GM12873 (cell line): ENCODE data around the gene GOLGB1.

Source experiments
- TF ChIP-seq, protein P1 (sequence below): IDR thresholded peaks from 2 replicates; pipeline ENCODE4 v1.5.1; 2012; ENCODE audit warnings: low read depth, mild to moderate bottlenecking, moderate library complexity, low read length, control low read depth; ENCODE audit not compliant: insufficient read depth; ENCODE audit errors: missing control alignments

The GOLGB1 gene

DNA sequence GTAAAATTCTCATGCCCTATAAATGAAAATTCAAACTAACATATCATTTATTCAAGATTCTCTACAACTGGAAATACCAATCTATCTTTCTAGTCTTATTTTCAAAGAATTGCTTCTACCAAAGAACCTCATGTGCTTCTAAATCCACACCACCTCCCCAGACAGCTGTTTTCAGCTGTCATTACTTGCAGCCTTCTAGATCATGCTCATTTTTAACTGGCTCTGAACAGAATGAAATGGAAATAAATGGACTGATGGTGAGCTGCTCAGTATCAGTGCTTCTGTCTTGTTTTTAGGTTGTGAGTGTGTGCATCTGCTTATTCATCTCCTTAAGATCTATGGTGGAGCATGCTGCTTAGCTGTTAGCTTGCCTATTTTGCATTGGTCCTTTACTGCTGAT is 29.4 kb downstream of the GOLGB1 start:
- TF ChIP-seq, protein P1, sequence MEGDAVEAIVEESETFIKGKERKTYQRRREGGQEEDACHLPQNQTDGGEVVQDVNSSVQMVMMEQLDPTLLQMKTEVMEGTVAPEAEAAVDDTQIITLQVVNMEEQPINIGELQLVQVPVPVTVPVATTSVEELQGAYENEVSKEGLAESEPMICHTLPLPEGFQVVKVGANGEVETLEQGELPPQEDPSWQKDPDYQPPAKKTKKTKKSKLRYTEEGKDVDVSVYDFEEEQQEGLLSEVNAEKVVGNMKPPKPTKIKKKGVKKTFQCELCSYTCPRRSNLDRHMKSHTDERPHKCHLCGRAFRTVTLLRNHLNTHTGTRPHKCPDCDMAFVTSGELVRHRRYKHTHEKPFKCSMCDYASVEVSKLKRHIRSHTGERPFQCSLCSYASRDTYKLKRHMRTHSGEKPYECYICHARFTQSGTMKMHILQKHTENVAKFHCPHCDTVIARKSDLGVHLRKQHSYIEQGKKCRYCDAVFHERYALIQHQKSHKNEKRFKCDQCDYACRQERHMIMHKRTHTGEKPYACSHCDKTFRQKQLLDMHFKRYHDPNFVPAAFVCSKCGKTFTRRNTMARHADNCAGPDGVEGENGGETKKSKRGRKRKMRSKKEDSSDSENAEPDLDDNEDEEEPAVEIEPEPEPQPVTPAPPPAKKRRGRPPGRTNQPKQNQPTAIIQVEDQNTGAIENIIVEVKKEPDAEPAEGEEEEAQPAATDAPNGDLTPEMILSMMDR = no peak

DNA sequence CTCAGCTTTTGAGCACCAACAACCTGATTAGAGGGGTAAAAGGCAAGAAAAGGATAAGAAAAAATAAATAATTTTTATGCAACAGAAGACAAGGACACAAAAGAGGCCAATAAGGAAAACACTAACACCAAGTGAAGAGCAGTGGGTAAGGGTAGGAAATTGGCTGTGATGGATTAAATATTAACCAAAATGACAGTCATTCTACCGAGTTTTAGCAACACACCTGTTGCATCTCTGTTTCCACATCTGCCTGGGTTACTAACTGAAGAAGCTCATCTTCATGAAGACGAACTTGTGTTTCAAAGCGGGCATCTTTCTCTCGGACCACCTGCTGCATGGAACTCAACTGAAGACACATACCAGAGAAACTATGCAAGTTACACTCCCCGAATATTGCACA is 30.1 kb downstream of the GOLGB1 start:
- TF ChIP-seq, protein P1 = no peak

DNA sequence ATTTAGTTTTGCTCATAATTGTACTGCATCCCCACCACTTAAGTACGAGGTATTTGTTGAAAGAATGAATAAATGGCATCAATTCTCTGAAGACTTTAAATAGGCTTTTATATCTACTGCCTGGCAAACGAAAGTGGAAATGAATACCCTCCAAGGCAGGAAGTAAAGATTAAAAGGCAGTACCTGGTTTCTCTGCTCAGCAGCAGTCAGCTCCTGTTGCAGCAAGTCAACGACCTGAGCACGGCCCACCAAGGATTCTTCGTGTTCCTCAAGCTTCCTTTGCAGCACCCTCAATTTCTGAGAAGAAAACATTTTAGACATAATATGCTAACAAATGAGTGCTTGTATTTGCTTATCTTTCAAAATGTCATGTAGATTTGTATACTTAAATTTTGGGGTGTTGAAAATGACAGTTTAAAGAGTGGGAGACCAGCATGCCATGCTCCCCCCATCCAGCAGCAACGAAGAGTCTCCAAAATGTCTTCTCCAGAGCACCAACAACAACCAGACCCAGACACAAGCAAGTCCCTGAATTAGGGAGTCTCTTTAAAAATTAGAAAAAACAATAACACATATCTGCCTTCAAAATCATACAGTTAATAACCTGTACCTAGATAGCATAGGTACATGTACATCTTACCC is 31.2 kb downstream of the GOLGB1 start:
- TF ChIP-seq, protein P1 = no peak

DNA sequence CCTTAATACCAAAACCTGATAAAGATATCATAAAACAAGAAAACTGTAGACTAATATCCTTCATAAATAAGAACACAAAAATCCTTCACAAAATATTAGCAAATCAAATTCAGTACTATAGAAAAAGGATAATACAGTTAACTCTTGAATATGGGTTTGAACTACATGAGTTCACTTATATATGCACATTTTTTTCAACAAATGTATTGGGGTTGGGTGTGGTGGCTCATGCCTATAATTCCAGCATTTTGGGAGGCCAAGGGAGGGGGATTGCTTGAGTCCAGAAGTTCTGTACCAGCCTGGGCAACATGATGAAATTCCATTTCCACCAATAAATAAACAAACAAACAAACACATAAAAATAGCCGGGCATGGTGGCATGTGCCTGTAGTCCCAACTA is 39.2 kb downstream of the GOLGB1 start:
- TF ChIP-seq, protein P1 = no peak

DNA sequence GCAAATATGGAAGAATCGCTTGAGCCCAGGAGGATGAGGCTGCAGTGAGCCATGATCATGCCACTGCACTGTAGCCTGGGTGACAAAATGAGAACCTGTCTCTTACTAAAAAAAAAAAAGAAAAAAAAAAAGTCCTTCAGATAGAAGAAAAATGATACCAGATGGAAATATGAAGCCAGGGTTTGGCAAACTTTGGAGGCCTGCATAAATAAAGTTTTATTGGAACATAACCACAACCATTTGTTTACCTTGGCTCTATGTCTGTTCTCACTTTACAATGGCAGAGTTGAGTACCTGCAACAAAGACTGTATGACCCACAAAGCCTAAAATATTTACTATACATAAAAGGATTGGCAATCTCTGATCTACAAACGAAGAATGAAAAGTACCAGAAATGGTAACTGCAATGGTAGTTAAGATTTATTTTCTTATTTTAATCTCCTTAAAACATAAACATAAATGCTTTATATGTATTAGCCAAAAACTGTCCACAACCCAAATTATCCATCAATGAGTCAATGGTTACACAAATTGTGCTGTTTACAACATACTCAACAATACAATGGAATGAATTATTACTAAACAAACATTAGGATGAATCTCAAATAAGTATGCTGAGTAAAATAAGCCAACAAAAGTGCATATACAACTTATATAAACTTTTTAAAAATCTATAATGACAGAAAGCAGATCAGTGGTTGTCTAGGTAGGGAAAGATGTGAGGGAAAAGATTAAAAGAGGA is 41.8 kb downstream of the GOLGB1 start:
- TF ChIP-seq, protein P1 = no peak

DNA sequence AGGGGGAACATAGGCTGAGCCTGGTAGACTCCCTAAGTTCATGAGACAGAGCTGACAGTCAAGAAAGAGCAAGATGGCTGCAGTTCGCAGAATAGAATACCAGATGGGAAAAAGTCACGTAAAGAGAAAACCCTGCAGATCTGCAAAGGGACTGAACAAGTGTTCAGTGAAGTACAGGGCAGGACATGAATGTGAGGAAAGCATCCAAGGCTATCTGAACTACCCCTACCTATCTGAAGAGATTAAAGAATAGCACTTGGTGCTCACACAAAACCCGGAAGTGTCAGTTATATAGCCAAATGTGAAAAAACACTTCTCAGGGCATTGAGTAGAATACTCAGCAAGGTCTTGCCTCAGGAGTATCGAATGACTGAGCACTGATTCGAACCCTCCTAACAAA is 44.0 kb downstream of the GOLGB1 start:
- TF ChIP-seq, protein P1 = no peak

DNA sequence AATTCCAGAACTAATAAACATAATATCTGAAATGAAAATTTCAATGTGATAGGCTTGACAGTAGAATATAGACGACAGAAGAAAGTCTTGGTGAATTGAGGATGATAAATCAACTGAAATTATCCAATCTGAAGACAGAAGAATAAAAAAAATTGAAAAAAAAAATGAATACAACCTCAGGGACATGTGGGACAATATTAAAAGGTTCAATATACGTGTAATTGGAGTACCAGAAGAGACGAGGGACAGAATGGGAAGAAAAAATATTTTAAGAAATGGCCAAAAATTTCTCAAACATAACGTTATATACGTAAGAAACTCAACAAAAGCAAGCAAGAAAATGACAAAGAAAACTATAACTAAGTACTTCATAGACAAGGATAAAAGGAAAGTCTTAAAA is 45.6 kb downstream of the GOLGB1 start:
- TF ChIP-seq, protein P1 = no peak
